HT1080 (cell line): Measurements from ENCODE around the gene CLIC3. TPM values are rescaled to one million over a fixed set of nuclear protein-coding genes. Genes with fewer than 3 reads are reported as not detected.

Experiments
- total RNA-seq: library from RNA; depleted of rRNA; stranded (reverse); fragments of >200 nt; shearing (Covaris generic); gene quantifications from 2 replicates; pipeline ENCODE4 v1.2.3, GENCODE V29; 2014; rRNA removed

CLIC3 gene
- total RNA-seq, 1 experiment from 2014 or later = 1.0 TPM

Other genes with a start within 250 kb of the CLIC3 start
- not detected in 2 replicates for gene LCN6, start 248.0 kb downstream of the CLIC3 start, total RNA-seq
- gene LCN8, start 238.3 kb downstream of the CLIC3 start, total RNA-seq = not detected in 2 replicates
- not detected in 2 replicates for gene LCN15, start 232.1 kb downstream of the CLIC3 start, total RNA-seq
- 52.5 and 71.5 TPM in 2 replicates for gene TMEM141, start 205.2 kb downstream of the CLIC3 start, total RNA-seq
- gene CCDC183, start 200.2 kb downstream of the CLIC3 start, total RNA-seq = not detected in 2 replicates
- 87.9 and 90.9 TPM in 2 replicates for gene RABL6, start 188.6 kb downstream of the CLIC3 start, total RNA-seq
- gene AJM1, start 154.1 kb downstream of the CLIC3 start, total RNA-seq = 0.87 and 1.5 TPM in 2 replicates
- 124 and 165 TPM in 2 replicates for gene PHPT1, start 147.2 kb downstream of the CLIC3 start, total RNA-seq
- gene MAMDC4, start 144.2 kb downstream of the CLIC3 start, total RNA-seq = 5.5 and 7.4 TPM in 2 replicates
- 301 and 357 TPM in 2 replicates for gene EDF1, start 130.3 kb downstream of the CLIC3 start, total RNA-seq
- 16.9 and 18.5 TPM in 2 replicates for gene TRAF2, start 110.1 kb downstream of the CLIC3 start, total RNA-seq
- gene FBXW5, start 51.8 kb downstream of the CLIC3 start, total RNA-seq = 171 and 188 TPM in 2 replicates
- gene C8G, start 51.3 kb downstream of the CLIC3 start, total RNA-seq = 0.47 TPM in 1 of 2 replicates, not detected in the other
- not detected in 2 replicates for gene LCN12, start 44.3 kb downstream of the CLIC3 start, total RNA-seq
- not detected in 2 replicates for gene PTGDS, start 19.1 kb downstream of the CLIC3 start, total RNA-seq
- not detected in 2 replicates for gene LCNL1, start 13.6 kb downstream of the CLIC3 start, total RNA-seq
- gene PAXX, start 4.1 kb downstream of the CLIC3 start, total RNA-seq = 68.0 and 77.8 TPM in 2 replicates
- 7.5 and 9.0 TPM in 2 replicates for gene ABCA2, start 31.7 kb upstream of the CLIC3 start, total RNA-seq
- gene FUT7, start 35.5 kb upstream of the CLIC3 start, total RNA-seq = not detected in 2 replicates
- gene NPDC1, start 49.6 kb upstream of the CLIC3 start, total RNA-seq = 31.5 and 39.2 TPM in 2 replicates
- gene ENTPD2, start 57.5 kb upstream of the CLIC3 start, total RNA-seq = not detected in 2 replicates
- gene SAPCD2, start 74.0 kb upstream of the CLIC3 start, total RNA-seq = 58.5 and 69.2 TPM in 2 replicates
- gene UAP1L1, start 80.9 kb upstream of the CLIC3 start, total RNA-seq = 12.0 and 15.6 TPM in 2 replicates
- 56.1 and 59.3 TPM in 2 replicates for gene MAN1B1, start 90.4 kb upstream of the CLIC3 start, total RNA-seq
- 43.8 and 45.5 TPM in 2 replicates for gene DPP7, start 118.2 kb upstream of the CLIC3 start, total RNA-seq
- not detected in 2 replicates for gene GRIN1, start 142.6 kb upstream of the CLIC3 start, total RNA-seq
- gene LRRC26, start 173.5 kb upstream of the CLIC3 start, total RNA-seq = not detected in 2 replicates
- not detected in 2 replicates for gene TMEM210, start 175.5 kb upstream of the CLIC3 start, total RNA-seq
- gene ANAPC2, start 192.0 kb upstream of the CLIC3 start, total RNA-seq = 18.5 and 27.2 TPM in 2 replicates
- gene SSNA1, start 192.1 kb upstream of the CLIC3 start, total RNA-seq = 101 and 138 TPM in 2 replicates
- 12.0 and 13.6 TPM in 2 replicates for gene TPRN, start 204.2 kb upstream of the CLIC3 start, total RNA-seq
- 63.4 and 65.8 TPM in 2 replicates for gene TMEM203, start 209.1 kb upstream of the CLIC3 start, total RNA-seq
- gene NDOR1, start 209.1 kb upstream of the CLIC3 start, total RNA-seq = 17.9 and 26.2 TPM in 2 replicates
- gene RNF208, start 225.7 kb upstream of the CLIC3 start, total RNA-seq = 0.10 and 0.96 TPM in 2 replicates
- gene CYSRT1, start 228.6 kb upstream of the CLIC3 start, total RNA-seq = 1.1 and 1.4 TPM in 2 replicates
- gene RNF224, start 230.9 kb upstream of the CLIC3 start, total RNA-seq = not detected in 2 replicates
- gene SLC34A3, start 234.3 kb upstream of the CLIC3 start, total RNA-seq = not detected in 2 replicates
- gene TUBB4B, start 244.7 kb upstream of the CLIC3 start, total RNA-seq = 624 and 993 TPM in 2 replicates